ENCODE results near the gene MACROD2.

Gene MACROD2

DNA sequence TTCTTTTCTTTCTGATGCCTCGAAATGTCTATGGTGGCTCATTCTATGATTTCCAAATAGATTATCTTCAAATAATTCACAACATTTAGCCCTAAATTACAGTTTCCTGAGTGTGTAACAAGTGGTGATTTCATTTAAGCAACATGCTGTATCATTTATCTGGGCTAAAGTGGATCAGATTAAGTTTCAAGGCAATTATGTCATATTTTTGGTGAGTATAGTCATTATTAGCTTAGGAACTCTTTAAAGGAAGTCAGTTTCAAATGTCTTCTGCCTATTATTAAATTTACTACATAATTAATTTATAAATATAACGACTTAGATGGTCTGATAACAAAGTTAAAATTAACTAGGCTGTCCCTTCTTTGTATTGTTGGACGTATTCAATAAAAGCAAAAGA lies 1190.0 kb downstream of the MACROD2 start:
- Histone ChIP-seq H3K27me3 (replicated peaks; ENCODE audit: control insufficient read depth, insufficient read depth, low read length) (no peaks in the 10 kb centered on the region), H3K36me3 (ENCODE audit: control insufficient read depth, insufficient read depth, low read length) (no peaks in the 10 kb centered on the region), H3K4me3 (replicated peaks; ENCODE audit: low read depth, low read length) (no peak overlapping the region)
- TF ChIP-seq, protein P1, sequence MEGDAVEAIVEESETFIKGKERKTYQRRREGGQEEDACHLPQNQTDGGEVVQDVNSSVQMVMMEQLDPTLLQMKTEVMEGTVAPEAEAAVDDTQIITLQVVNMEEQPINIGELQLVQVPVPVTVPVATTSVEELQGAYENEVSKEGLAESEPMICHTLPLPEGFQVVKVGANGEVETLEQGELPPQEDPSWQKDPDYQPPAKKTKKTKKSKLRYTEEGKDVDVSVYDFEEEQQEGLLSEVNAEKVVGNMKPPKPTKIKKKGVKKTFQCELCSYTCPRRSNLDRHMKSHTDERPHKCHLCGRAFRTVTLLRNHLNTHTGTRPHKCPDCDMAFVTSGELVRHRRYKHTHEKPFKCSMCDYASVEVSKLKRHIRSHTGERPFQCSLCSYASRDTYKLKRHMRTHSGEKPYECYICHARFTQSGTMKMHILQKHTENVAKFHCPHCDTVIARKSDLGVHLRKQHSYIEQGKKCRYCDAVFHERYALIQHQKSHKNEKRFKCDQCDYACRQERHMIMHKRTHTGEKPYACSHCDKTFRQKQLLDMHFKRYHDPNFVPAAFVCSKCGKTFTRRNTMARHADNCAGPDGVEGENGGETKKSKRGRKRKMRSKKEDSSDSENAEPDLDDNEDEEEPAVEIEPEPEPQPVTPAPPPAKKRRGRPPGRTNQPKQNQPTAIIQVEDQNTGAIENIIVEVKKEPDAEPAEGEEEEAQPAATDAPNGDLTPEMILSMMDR (IDR thresholded peaks at IDR 0.05; ENCODE audit: insufficient read depth, low read length, poor library complexity, severe bottlenecking): no peak
- no peak for DNase-seq (ENCODE audit: extremely low read depth, insufficient read length)

DNA sequence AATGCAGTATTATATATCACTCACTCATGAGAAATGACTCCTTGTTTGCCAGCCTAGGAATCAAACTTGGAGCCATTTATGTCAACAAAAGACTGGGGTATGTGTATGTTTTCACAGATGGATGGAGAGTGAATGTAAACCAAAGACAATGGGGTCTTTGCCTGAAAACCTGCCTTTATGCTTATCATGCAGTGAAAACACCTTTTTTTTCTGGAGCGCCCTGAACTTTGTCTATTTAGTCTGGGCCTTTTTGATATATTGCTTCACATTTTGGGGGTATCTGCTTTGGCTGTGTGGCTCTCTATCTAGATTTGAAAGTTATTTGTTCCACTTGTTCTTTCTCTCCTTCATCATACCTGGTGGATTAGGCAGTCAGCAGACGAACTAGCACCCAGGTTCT lies 1190.6 kb downstream of the MACROD2 start:
- Histone ChIP-seq H3K27me3 (replicated peaks; ENCODE audit: control insufficient read depth, insufficient read depth, low read length) (no peaks in the 10 kb centered on the region), H3K36me3 (ENCODE audit: control insufficient read depth, insufficient read depth, low read length) (no peaks in the 10 kb centered on the region), H3K4me3 (replicated peaks; ENCODE audit: low read depth, low read length) (no peak overlapping the region)
- DNase-seq (ENCODE audit: extremely low read depth, insufficient read length): no peak
- TF ChIP-seq, protein P1 (IDR thresholded peaks at IDR 0.05; ENCODE audit: insufficient read depth, low read length, poor library complexity, severe bottlenecking): no peak

DNA sequence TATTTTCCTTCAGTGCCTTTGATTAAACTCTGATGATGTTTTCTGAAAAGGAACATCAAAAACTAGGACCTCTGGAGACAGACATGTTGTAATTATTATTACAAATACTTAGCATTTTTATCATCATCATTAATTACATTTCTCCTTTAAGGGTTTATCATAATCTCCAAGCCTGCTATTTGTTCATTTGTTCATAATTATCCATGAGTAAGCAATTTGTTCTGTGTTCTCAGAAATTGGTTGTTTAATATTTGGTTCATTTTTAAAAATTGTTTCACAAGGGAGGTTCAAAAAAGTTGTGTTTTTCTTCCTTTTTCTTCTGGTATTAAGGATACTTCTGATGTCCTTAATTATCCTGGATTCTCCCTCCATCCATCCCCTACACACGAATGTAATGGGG lies 1192.3 kb downstream of the MACROD2 start:
- DNase-seq (ENCODE audit: extremely low read depth, insufficient read length): no peak
- Histone ChIP-seq H3K36me3 (ENCODE audit: control insufficient read depth, insufficient read depth, low read length) (no peaks in the 10 kb centered on the region), H3K27me3 (replicated peaks; ENCODE audit: control insufficient read depth, insufficient read depth, low read length) (no peaks in the 10 kb centered on the region), H3K4me3 (replicated peaks; ENCODE audit: low read depth, low read length) (no peak overlapping the region)
- TF ChIP-seq, protein P1 (IDR thresholded peaks at IDR 0.05; ENCODE audit: insufficient read depth, low read length, poor library complexity, severe bottlenecking): no peak

DNA sequence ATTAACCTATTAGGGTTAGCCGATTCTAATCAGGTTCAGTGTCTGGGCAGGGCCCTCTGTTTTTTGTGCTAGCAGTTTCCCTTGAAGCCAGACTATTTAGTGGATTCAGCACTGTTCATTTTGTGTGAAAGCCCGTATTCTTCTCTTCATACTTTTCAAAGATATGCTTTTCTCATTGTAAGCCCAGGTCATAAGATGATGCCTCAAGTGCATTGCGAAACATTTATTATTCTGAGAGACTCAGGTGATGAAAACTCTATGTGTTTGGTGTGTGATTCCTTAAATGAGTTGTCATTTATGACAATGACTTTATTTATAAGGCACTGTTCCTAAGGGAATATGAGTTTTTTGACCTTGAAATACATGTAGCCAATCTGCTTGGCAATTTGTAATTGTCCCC lies 1193.1 kb downstream of the MACROD2 start:
- no peak for DNase-seq (ENCODE audit: extremely low read depth, insufficient read length)
- TF ChIP-seq, protein P1 (IDR thresholded peaks at IDR 0.05; ENCODE audit: insufficient read depth, low read length, poor library complexity, severe bottlenecking): no peak
- no peaks in the 10 kb centered on the region for H3K27me3 ChIP-seq (replicated peaks; ENCODE audit: control insufficient read depth, insufficient read depth, low read length)
- no peaks in the 10 kb centered on the region for H3K36me3 ChIP-seq (ENCODE audit: control insufficient read depth, insufficient read depth, low read length)
- no peak overlapping the region for H3K4me3 ChIP-seq (replicated peaks; ENCODE audit: low read depth, low read length)

DNA sequence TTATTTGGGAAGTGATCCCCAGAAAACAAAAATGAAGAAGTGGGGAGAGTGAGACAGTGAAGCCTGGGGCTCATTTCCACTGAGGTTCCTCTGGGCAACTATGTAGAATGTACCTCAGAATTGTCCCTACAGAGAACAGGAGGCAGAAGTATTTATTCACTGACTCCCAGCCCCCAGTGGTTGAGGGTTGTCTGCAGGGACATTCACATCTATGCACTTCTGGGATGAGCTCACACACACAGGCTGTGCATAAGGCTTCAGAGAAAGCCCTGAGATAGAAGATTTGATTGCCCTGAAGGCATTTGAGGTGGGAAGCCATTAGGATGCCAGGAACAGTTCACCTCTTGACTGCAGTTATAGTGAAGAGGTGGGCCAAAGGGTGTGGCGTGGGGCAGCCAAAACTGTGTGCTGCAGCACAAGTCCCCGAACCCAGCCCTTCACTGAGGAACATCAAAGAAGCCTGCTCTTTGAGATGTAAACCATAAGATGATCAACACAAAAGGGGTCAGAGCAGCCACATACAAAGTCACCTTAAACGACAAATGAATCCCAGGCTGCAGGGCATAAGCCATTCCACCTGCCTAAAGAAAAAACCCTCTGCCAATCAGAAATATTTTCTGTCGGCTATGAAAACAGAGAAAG lies 1195.9 kb downstream of the MACROD2 start:
- H3K27me3 ChIP-seq (replicated peaks; ENCODE audit: control insufficient read depth, insufficient read depth, low read length): no peaks in the 10 kb centered on the region
- H3K4me3 ChIP-seq (replicated peaks; ENCODE audit: low read depth, low read length): no peak overlapping the region
- no peaks in the 10 kb centered on the region for H3K36me3 ChIP-seq (ENCODE audit: control insufficient read depth, insufficient read depth, low read length)
- TF ChIP-seq, protein P1 (IDR thresholded peaks at IDR 0.05; ENCODE audit: insufficient read depth, low read length, poor library complexity, severe bottlenecking): no peak
- no peak for DNase-seq (ENCODE audit: extremely low read depth, insufficient read length)

DNA sequence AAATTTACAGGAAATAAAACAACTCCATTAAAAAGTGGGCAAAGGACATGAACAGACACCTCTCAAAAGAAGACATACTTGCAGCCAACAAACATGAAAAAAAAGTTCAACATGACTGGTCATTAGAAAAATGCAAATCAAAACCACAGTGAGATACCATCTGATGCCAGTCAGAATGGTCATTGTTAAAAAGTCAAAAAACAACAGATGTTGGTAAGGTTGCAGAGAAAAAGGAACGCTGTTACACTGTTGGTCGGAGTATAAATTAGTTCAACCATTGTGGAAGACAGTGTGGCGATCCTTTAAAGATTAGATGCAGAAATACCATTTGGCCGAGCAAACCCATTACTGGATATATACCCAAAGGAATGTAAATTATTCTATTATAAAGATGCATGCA lies 1200.1 kb downstream of the MACROD2 start:
- Histone ChIP-seq H3K27me3 (replicated peaks; ENCODE audit: control insufficient read depth, insufficient read depth, low read length) (no peaks in the 10 kb centered on the region), H3K4me3 (replicated peaks; ENCODE audit: low read depth, low read length) (no peak overlapping the region), H3K36me3 (ENCODE audit: control insufficient read depth, insufficient read depth, low read length) (no peaks in the 10 kb centered on the region)
- no peak for DNase-seq (ENCODE audit: extremely low read depth, insufficient read length)
- TF ChIP-seq, protein P1 (IDR thresholded peaks at IDR 0.05; ENCODE audit: insufficient read depth, low read length, poor library complexity, severe bottlenecking): no peak

Measured in GM06990 (cell line).